Endothelial cell of umbilical vein (primary cell): ENCODE data around the gene ALKBH2.

Source experiments
- EZH2 ChIP-seq: IDR thresholded peaks from 2 replicates; pipeline ENCODE4 v1.6.1; 2012; ENCODE audit warnings: borderline replicate concordance, low read depth, mild to moderate bottlenecking, moderate library complexity, low read length, inconsistent platforms; ENCODE audit not compliant: severe bottlenecking
- GATA2 ChIP-seq: IDR thresholded peaks from 2 replicates; pipeline ENCODE4 v1.7.0; 2011; ENCODE audit warnings: low read depth, mild to moderate bottlenecking, moderate library complexity, mixed read lengths, low read length; ENCODE audit not compliant: insufficient read length, insufficient read depth
- JUN ChIP-seq: IDR thresholded peaks from 2 replicates; pipeline ENCODE4 v1.6.1; 2011; ENCODE audit warnings: borderline replicate concordance, low read depth; ENCODE audit not compliant: insufficient read length, insufficient read depth
- MYC ChIP-seq: IDR thresholded peaks from one replicate; pipeline ENCODE4 v1.6.1; 2011; ENCODE audit warnings: mild to moderate bottlenecking, low read depth, low read length
- POLR2A ChIP-seq: IDR thresholded peaks from 2 replicates; pipeline ENCODE4 v1.6.1; 2012; ENCODE audit warnings: low read depth, mild to moderate bottlenecking, control low read depth, low read length
- POLR2AphosphoS5 ChIP-seq: IDR thresholded peaks from 2 replicates; pipeline ENCODE4 v1.6.1; 2012; ENCODE audit warnings: low read depth, mild to moderate bottlenecking, control low read depth, low read length, moderate library complexity; ENCODE audit not compliant: insufficient read depth
- TF ChIP-seq, protein P1 (sequence below), 2 donors: IDR thresholded peaks; 1 replicate in 1 of 2; 2 replicates in 1 of 2; pipeline ENCODE4 v1.5.1; 2011; ENCODE audit warnings: low read length in 2 of 2, mild to moderate bottlenecking in 2 of 2, moderate library complexity in 2 of 2, control low read depth in 1 of 2, inconsistent platforms in 1 of 2, low read depth in 1 of 2; ENCODE audit not compliant: insufficient read depth in 1 of 2; ENCODE audit errors: extremely low read depth in 1 of 2
- TF ChIP-seq, protein P2 (sequence below): IDR thresholded peaks from 2 replicates; pipeline ENCODE4 v1.6.1; 2011; ENCODE audit not compliant: insufficient read depth, insufficient read length

DNA sequence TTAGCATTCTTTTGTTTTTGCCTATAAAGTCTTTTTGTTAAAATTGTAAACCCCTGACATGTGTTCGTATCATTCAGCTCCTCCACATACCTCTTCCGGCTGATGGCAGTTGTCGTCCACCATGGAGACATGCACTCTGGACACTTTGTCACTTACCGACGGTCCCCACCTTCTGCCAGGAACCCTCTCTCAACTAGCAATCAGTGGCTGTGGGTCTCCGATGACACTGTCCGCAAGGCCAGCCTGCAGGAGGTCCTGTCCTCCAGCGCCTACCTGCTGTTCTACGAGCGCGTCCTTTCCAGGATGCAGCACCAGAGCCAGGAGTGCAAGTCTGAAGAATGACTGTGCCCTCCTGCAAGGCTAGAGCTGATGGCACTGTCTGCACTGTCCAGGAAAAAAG, 7.7 kb downstream of the ALKBH2 start:
- TF ChIP-seq, protein P1, sequence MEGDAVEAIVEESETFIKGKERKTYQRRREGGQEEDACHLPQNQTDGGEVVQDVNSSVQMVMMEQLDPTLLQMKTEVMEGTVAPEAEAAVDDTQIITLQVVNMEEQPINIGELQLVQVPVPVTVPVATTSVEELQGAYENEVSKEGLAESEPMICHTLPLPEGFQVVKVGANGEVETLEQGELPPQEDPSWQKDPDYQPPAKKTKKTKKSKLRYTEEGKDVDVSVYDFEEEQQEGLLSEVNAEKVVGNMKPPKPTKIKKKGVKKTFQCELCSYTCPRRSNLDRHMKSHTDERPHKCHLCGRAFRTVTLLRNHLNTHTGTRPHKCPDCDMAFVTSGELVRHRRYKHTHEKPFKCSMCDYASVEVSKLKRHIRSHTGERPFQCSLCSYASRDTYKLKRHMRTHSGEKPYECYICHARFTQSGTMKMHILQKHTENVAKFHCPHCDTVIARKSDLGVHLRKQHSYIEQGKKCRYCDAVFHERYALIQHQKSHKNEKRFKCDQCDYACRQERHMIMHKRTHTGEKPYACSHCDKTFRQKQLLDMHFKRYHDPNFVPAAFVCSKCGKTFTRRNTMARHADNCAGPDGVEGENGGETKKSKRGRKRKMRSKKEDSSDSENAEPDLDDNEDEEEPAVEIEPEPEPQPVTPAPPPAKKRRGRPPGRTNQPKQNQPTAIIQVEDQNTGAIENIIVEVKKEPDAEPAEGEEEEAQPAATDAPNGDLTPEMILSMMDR (IDR thresholded peaks at IDR 0.05; ENCODE audit: extremely low read depth in 1 of 2, insufficient read depth in 1 of 2, low read depth in 1 of 2, low read length in 2 of 2): no peak
- TF ChIP-seq POLR2AphosphoS5 (no peak), MYC (no peak), POLR2A (no peak), EZH2 (no peak), JUN (no peak), GATA2 (no peak)
- TF ChIP-seq, protein P2, sequence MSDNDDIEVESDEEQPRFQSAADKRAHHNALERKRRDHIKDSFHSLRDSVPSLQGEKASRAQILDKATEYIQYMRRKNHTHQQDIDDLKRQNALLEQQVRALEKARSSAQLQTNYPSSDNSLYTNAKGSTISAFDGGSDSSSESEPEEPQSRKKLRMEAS: no peak
